Measurements from ENCODE around the gene MRPL34. TPM values are rescaled to one million over a fixed set of nuclear protein-coding genes. Genes with fewer than 3 reads are reported as not detected.

The MRPL34 gene
- total RNA-seq, 1 donor from 2014 or later: 64.8 TPM

DNA sequence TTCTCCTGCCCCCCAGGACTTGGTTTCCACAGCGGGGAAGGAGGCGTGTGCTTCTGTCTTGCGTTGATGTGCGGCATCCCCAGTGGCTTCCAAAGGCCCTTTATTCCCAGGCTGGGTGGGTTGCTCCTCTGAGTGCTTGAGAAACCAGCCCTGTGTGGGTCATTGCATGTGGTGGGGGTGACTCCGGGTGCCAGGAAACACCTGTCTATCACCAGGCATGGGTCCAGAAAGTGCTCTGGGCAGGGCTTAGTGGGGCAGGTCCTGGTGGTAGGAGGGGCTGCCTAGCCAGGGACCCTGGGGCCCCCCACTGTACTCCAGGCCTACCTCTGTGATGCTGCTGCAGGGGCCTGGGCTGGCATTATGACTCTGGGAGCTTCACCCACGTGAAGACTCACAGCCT lies 13.3 kb downstream of the MRPL34 start:
- Mint-ChIP-seq H3K9me3 (ENCODE audit: unreplicated experiment) (no peaks in the 10 kb centered on the region), H3K36me3 (ENCODE audit: low read depth, unreplicated experiment) (peaks cover 17% of the 10 kb centered on the region), H3K4me3 (ENCODE audit: unreplicated experiment) (no peak overlapping the region), H3K27me3 (ENCODE audit: low read depth, unreplicated experiment) (no peaks in the 10 kb centered on the region), H3K27ac (ENCODE audit: unreplicated experiment) (no peak overlapping the region), H3K4me1 (ENCODE audit: low read depth, unreplicated experiment) (no peaks in the 10 kb centered on the region)
- Histone ChIP-seq H3K4me3 (ENCODE audit: insufficient read depth, low read depth, low read length) (no peak overlapping the region), H3K27me3 (ENCODE audit: insufficient read depth, low read length) (no peaks in the 10 kb centered on the region), H2AFZ (ENCODE audit: low read depth, low read length) (no peak overlapping the region), H3K4me1 (ENCODE audit: insufficient read depth, low read length) (no peaks in the 10 kb centered on the region), H3K4me2 (ENCODE audit: low read length) (no peak overlapping the region), H4K20me1 (ENCODE audit: insufficient read depth, low read length) (peaks cover 24% of the 10 kb centered on the region), H3K9me3 (ENCODE audit: insufficient read depth, low read depth, low read length) (no peaks in the 10 kb centered on the region), H3K36me3 (ENCODE audit: insufficient read depth, low read length) (peaks cover 3% of the 10 kb centered on the region), H3K79me2 (ENCODE audit: insufficient read depth, low read length) (peaks cover 4% of the 10 kb centered on the region), H3K9ac (ENCODE audit: low read length) (no peak overlapping the region), H3K27ac (ENCODE audit: low read depth, low read length) (no peak overlapping the region)
- TF ChIP-seq CTCF (IDR thresholded peaks at IDR 0.05; ENCODE audit: insufficient read depth, low read depth, low read length) (no peak), EZH2 (IDR thresholded peaks at IDR 0.05; ENCODE audit: insufficient read depth, low read length) (no peak)
- FAIRE-seq (no peak), DNase-seq (ENCODE audit: low read depth) (no peak)

DNA sequence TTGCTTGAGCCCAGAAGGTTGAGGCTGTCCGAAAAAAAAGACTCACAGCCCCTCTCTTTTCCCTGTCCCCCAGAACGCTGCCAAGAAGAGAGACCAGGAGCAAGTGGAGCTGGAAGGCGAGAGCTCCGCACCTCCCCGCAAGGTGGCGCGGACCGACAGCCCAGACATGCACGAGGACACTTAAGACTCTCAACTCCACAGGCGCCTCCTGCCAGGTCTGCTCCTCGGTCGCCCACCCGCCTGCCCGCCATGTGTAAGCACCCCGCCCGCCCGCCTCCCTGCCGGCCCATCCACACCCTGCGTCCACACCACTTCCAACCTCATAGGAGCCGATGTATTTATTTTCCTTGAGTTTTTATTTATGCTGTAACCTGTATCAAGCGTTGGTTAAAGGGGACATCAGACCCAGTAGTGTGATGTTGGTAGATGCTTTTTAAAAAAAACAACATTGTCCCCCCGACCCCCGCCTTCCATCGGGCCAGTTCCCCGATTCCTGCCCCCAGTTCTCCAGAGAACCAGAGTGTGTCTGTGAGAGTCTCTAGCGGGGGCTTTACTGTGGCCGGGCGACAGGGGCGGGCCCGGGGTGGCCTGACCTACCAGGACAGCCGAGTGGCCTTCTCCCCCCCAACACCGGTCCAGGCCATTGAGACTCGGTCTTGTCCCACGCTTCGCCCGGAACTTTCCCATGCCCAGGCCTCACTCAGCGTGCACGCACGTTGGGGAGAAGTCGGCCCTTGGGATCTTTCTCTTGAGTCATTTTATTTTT lies 14.0 kb downstream of the MRPL34 start:
- Histone ChIP-seq H3K36me3 (ENCODE audit: insufficient read depth, low read length) (peaks cover 3% of the 10 kb centered on the region), H3K4me2 (ENCODE audit: low read length) (no peak overlapping the region), H3K4me3 (ENCODE audit: insufficient read depth, low read depth, low read length) (no peak overlapping the region), H3K9ac (ENCODE audit: low read length) (no peak overlapping the region), H3K27ac (ENCODE audit: low read depth, low read length) (no peak overlapping the region), H3K79me2 (ENCODE audit: insufficient read depth, low read length) (no peaks in the 10 kb centered on the region), H2AFZ (ENCODE audit: low read depth, low read length) (no peak overlapping the region), H3K9me3 (ENCODE audit: insufficient read depth, low read depth, low read length) (no peaks in the 10 kb centered on the region), H3K27me3 (ENCODE audit: insufficient read depth, low read length) (no peaks in the 10 kb centered on the region), H4K20me1 (ENCODE audit: insufficient read depth, low read length) (peaks cover 19% of the 10 kb centered on the region), H3K4me1 (ENCODE audit: insufficient read depth, low read length) (no peaks in the 10 kb centered on the region)
- TF ChIP-seq EZH2 (IDR thresholded peaks at IDR 0.05; ENCODE audit: insufficient read depth, low read length): no peak
- TF ChIP-seq CTCF (IDR thresholded peaks at IDR 0.05; ENCODE audit: insufficient read depth, low read depth, low read length): no peak
- FAIRE-seq: no peak
- Mint-ChIP-seq H3K27ac (ENCODE audit: unreplicated experiment) (no peak overlapping the region), H3K27me3 (ENCODE audit: low read depth, unreplicated experiment) (no peaks in the 10 kb centered on the region), H3K4me3 (ENCODE audit: unreplicated experiment) (no peak overlapping the region), H3K9me3 (ENCODE audit: unreplicated experiment) (no peaks in the 10 kb centered on the region), H3K4me1 (ENCODE audit: low read depth, unreplicated experiment) (no peaks in the 10 kb centered on the region), H3K36me3 (ENCODE audit: low read depth, unreplicated experiment) (peaks cover 17% of the 10 kb centered on the region)
- DNase-seq (ENCODE audit: low read depth): no peak

DNA sequence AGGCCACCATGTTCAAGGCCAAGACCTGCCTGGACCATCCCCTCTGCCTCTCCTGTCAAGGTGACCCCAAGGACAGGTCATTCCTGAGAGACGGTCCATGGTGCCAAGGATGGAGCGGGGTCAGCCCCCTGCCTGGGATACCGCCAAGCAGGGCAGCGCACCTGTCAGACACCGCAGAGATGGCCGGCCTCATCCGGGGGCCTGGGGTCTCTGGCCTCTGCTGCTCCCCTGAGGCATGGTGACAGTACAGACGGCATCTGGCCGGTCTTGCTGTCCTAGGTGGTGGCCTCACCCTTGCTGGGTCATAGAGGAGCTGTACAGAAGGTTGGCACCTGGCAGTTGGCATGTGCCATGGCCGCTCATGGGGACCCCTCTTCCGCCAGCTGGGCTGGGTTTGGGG lies 14.8 kb downstream of the MRPL34 start:
- no peaks in the 10 kb centered on the region for H3K9me3 ChIP-seq (ENCODE audit: insufficient read depth, low read depth, low read length)
- H3K79me2 ChIP-seq (ENCODE audit: insufficient read depth, low read length): no peaks in the 10 kb centered on the region
- H3K27ac ChIP-seq (ENCODE audit: low read depth, low read length): no peak overlapping the region
- Mint-ChIP-seq H3K9me3 (ENCODE audit: unreplicated experiment) (no peaks in the 10 kb centered on the region), H3K4me3 (ENCODE audit: unreplicated experiment) (no peak overlapping the region), H3K27me3 (ENCODE audit: low read depth, unreplicated experiment) (no peaks in the 10 kb centered on the region), H3K4me1 (ENCODE audit: low read depth, unreplicated experiment) (no peaks in the 10 kb centered on the region), H3K27ac (ENCODE audit: unreplicated experiment) (no peak overlapping the region), H3K36me3 (ENCODE audit: low read depth, unreplicated experiment) (peaks cover 17% of the 10 kb centered on the region)
- peaks cover 19% of the 10 kb centered on the region for H4K20me1 ChIP-seq (ENCODE audit: insufficient read depth, low read length)
- DNase-seq (ENCODE audit: low read depth): no peak
- H3K4me1 ChIP-seq (ENCODE audit: insufficient read depth, low read length): no peaks in the 10 kb centered on the region
- no peak overlapping the region for H2AFZ ChIP-seq (ENCODE audit: low read depth, low read length)
- no peak for FAIRE-seq
- TF ChIP-seq CTCF (IDR thresholded peaks at IDR 0.05; ENCODE audit: insufficient read depth, low read depth, low read length) (no peak), EZH2 (IDR thresholded peaks at IDR 0.05; ENCODE audit: insufficient read depth, low read length) (no peak)
- H3K4me2 ChIP-seq (ENCODE audit: low read length): no peak overlapping the region
- no peak overlapping the region for H3K9ac ChIP-seq (ENCODE audit: low read length)
- H3K4me3 ChIP-seq (ENCODE audit: insufficient read depth, low read depth, low read length): no peak overlapping the region
- H3K36me3 ChIP-seq (ENCODE audit: insufficient read depth, low read length): peaks cover 3% of the 10 kb centered on the region
- H3K27me3 ChIP-seq (ENCODE audit: insufficient read depth, low read length): no peaks in the 10 kb centered on the region
